HG02970 (cell line): Measurements from ENCODE around the gene CCDC80.

ENCODE experiments used
- ATAC-seq: cut with Tn5 transposase; IDR thresholded peaks from one replicate; pipeline ENCODE4 v1.9.1; 2021; ENCODE audit warnings: mild to moderate bottlenecking, moderate library complexity, moderate number of reproducible peaks; ENCODE audit not compliant: unreplicated experiment, low FRiP score

The CCDC80 gene

GRCh38 chr3:112557976-112558375 lies 83.0 kb downstream of the CCDC80 start:
- ATAC-seq = no peak

DNA sequence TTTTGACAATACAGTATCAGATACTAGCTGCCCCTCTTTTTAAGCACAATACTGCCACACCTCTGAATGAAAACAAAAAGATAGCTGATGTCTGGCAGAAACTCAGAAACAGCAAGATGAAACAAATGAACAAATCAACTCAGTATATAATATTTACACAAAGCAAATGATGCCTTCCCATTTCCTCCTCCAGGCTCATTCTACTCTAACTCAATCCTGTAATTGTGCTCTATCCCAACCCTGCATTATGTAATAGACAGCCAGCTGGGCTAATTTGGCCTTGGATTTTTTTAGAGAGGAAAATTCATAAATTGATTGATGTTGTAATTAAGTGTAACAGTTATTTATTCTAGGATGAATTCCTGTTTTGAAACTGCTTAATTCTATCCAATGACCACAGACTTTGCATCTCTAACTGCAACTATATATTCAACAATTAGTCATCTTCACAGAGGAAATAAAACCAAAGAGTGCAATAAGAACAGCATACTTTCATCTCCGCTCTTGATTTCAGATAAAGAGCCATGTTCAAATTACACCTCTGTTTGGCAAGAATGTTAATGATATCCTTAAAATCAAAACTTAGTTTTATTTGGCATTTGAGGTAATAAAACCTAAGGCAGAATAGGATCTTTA lies 85.3 kb downstream of the CCDC80 start:
- ATAC-seq = no peak

DNA sequence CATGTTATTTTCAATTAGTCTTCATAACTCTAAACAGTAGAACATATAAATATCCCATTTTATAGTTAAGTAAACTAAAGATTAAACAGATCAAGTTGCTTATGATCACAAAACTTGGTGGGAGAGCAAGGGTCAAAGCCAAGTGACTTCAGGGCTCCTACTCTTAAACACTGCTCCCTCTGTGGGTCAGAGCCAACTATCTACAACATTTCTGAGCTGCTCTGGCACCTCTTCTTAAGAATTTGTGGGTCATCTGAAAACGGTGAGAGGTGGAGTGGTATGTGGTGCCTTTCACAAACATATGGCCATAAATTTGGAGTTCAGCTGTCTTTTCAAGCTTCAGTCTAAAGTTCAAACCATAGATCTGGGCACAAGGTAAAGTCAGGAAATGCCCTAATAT lies 90.1 kb downstream of the CCDC80 start:
- no peak for ATAC-seq
